Hepatic stellate cell (primary cell): ENCODE measurements around the gene HLF.

Experiments used
- DNase-seq: peaks from one replicate; pipeline ENCODE4 v3.0.0; 2011; ENCODE audit warnings: low spot score

Gene HLF

GRCh38 chr17:55292094-55292493 lies 27.3 kb downstream of the HLF start:
- no peak for DNase-seq

- no peak for DNase-seq
These were observed 29.4 kb downstream of the HLF start for GRCh38 chr17:55294042-55294751.

GRCh38 chr17:55295411-55296170 lies 30.8 kb downstream of the HLF start:
- peak; percentile 43 for DNase-seq

- no peak for DNase-seq
These were observed 31.5 kb downstream of the HLF start for GRCh38 chr17:55296171-55296695.

- no peak for DNase-seq
These were observed 31.9 kb downstream of the HLF start for GRCh38 chr17:55296699-55297098.

GRCh38 chr17:55298111-55298730 lies 33.5 kb downstream of the HLF start:
- no peak for DNase-seq

GRCh38 chr17:55299162-55299838 lies 34.5 kb downstream of the HLF start:
- no peak for DNase-seq

GRCh38 chr17:55299890-55300289 lies 35.1 kb downstream of the HLF start:
- DNase-seq, result no peak

- no peak for DNase-seq
These were observed 35.9 kb downstream of the HLF start for GRCh38 chr17:55300479-55301290.

- no peak for DNase-seq
These were observed 37.0 kb downstream of the HLF start for GRCh38 chr17:55301521-55302406.

- no peak for DNase-seq
These were observed 37.6 kb downstream of the HLF start for GRCh38 chr17:55302407-55302787.

GRCh38 chr17:55303008-55303493 lies 38.3 kb downstream of the HLF start:
- no peak for DNase-seq

GRCh38 chr17:55303701-55304145 lies 39.0 kb downstream of the HLF start:
- no peak for DNase-seq

GRCh38 chr17:55304171-55304859 lies 39.6 kb downstream of the HLF start:
- DNase-seq, result no peak

GRCh38 chr17:55305321-55306087 lies 40.7 kb downstream of the HLF start:
- DNase-seq, result no peak

- DNase-seq, result no peak
These were observed 43.1 kb downstream of the HLF start for GRCh38 chr17:55307879-55308278.

GRCh38 chr17:55308613-55309391 lies 44.0 kb downstream of the HLF start:
- no peak for DNase-seq

- DNase-seq, result no peak
These were observed 47.1 kb downstream of the HLF start for GRCh38 chr17:55311767-55312375.
